ENCODE results near the gene CBX6.

CBX6 gene

DNA sequence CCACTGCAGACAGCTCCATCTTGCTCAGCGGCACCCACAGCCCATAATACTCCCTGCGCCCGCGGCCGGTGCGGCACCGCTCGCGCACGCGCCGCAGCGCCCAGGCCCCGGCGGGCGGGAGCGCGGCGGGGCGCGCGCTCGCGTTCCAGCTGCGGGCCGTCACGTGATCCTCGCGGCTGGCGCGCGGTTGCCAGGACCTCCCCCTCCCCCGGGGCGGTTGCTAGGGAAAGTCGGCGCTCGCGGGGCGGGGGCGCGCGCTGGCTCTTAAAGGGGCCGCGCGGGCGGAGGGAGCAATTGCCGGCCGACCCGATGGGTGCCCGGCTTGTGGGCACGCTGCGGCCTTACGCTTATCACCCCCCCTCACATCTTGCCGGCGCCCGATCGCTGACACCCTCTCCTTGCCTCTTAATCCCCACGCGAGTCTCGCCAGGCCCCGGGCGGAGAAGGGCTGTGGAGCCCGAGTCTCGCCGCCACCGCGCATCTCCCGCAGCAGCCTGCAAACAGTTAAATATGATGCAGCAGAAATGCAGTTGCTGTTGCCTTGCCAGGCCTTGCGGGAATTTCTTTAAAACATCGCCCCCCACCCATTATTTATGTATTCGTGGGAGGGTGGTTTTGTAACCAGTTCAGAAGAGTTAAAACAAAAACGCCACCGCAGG is at the start of gene CBX6:
Gene CBX6, minus strand, starts transcription at position 45 of the 659 bp plus-strand sequence. Its CDS starts 26 bp downstream, at position 19.
- peak; percentile 36 to 82 for DNase-seq

DNA sequence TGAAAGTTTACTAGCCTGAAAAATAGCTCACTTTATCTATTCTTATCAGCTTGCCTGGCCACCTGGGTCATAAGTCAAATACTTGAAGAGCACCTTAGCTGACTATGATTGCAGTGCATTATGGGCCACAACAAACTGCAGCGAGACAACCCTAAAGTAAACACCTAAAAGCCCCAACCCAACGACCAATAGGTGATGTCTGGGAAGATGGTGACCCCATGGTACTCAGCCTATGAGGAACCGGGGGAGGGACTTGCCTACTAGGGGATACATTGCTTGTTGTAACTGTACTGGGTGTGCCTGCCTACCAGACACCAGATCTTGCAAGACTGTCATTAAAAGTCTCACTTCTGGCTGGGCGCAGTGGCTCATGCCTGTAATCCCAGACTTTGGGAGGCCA is 49.8 kb upstream of the CBX6 start:
- DNase-seq = no peak

DNA sequence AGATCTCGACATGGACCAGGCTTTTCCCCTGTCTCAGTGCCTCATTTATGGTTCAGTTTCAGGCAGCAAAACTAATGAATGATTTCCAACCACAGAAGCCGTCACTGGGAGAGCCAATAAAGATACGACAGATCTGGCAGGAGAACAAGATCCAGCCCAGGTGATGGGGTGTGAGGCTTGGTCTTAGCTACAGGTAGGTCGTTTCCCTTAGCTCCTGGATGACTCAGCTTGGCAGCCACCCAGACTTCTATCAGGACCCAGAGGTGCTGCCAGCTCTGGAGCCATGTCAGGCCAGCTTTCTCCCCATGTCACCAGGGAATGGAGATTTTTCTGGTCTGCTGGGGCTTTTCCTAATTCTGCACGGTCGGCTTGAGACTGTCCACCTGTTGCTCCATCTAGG is 49.1 kb upstream of the CBX6 start:
- DNase-seq = no peak

DNA sequence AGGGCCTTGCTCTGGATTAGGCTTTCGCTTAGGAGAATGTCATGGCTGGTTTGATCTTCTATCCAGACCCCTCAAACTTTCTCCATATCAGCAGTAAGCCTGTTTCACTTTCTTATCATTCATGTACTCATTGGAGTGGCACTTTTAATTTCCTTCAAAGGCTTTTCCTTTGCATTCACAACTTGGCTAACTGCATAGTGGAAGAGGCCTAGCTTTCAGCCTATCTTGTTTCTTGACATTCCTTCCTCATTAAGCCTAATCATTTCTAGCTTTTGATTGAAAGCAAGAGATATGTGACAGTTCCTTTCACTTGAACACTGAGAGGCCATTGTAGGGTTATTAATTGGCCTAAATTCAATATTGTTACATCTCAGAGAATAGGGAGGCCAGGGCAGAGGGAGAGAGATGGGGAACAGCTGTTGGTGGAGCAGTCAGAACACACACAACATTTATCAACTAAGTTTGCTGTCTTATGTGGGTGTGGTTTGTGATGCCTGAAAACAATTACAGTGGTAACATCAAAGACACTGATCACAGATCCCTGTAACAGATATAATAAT is 47.7 kb upstream of the CBX6 start:
- DNase-seq = no peak

DNA sequence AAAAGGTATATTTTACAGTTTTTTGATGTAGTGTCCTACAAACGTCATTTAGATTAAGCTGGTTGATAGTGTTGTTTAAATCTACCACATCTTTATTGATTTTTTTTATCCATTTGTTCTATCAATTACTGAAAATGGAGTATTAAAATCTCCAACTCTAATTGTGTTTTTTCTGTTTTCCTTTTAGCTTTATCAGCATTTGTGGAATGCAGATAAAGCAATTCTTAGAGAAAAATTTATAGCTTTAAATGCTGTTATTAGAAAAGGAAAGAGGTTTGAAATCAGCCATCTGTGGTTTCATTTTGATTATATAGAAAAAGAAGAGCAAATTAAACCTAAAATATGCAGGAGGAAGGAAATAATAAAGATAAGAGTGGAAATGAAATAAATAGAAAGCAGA is 39.4 kb upstream of the CBX6 start:
- no peak for DNase-seq

DNA sequence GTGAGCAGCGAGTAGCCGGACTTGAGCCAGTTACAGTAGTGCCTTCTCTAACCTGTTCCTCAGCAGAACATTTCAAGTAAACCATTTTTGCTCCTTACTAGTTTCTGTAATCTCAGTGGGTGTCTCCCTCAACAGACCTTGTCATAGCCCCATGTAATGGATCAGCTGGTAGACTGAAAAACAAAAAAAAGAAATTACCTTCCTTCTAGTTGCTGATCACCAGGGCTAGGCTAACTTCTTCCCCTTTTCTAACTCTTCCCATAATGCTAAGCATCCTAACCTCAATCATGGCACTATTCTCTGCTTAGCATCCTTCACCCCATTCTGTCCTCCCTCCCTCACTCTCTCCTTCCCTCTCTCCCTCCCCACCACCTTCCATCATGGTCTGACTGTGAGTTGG is 35.8 kb upstream of the CBX6 start:
- DNase-seq = no peak

DNA sequence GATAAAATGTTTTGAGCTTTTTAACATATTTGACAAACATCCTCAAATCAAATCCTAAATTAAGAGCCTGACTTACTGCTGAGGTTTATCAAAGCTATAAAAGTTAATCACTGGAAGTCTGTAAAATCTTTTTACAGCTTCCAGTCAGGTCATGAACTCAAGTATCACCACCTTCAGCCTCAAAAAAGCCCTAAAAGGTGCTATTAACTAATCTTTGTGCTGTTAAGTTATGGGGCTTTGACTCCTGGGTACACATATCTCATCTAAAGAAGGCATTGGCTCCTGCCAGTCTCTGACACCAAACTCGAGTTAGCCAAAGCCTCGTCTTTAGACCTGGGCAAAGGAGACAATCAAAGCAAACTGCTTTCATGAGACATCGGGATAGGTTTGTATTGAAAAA is 34.0 kb upstream of the CBX6 start:
- no peak for DNase-seq

DNA sequence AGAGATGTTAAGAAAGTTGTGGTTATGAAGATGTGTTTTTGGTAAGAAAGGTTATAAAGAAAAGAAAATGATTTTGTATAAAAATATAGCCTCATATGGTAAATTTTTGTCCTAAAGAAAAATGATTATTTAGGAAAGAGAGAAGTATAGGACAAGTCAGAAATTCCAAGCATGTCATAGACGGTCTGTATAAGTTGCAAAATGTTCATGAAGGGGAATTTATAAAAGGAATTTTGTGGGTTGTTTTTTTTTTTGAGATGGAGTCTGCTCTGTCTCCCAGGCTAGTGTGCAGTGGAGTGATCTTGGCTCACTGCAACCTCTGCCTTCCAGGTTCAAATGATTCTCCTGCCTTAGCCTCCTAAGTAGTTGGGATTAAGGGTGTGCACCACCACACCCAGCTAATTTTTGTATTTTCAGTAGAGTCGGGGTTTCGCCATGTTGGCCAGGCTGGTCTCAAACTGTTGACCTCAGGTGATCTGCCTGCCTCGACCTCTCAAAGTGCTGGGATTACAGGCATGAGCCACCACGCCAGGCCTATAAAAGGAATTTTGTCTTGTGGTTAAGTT is 32.1 kb upstream of the CBX6 start:
- peak in 1 of 2 experiments; percentile 4 for DNase-seq

DNA sequence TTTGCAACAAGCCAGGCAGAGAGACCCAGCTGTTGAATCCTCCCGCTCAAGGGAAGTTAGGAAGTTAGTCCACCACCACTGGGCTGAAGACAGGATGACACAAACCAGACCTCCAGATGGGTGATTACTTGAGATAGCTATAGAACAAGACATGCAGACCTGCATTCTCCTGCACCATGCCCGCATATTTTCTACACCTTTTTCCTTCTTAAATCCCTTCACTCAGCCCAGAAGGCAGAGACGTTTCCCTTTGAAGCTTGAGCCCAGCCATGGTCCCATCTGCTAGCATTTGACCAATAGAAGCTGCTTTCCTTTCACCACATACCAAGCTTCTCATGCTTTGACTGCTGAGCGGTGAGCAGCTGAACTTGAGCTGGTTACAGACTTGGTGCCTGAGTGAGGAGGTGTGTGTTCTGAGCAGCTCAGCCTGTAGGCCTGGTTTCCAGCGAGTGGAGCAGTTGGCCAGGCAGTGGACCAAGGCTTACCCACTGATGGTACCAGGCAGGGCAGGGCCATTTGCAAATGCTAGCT is 29.2 kb upstream of the CBX6 start:
- DNase-seq = no peak

DNA sequence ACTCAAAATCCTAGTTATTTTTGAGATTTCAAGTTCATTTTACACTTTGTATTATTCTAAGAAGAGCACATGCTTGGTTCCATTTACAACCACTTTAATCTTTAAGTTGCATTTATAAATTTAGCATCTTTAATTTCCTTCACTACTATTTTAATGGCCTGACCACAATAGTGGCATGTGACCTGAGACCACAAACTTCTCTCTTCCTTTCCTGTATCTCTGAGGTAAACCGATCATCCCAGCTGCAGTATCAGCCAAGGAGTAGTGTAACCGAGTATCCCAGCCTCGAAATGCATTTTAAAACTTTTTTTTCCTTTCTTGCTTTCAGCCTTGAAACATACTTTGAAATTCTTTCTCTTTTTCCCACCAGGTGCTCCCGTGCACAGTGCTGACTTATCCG is 28.7 kb upstream of the CBX6 start:
- DNase-seq = no peak

DNA sequence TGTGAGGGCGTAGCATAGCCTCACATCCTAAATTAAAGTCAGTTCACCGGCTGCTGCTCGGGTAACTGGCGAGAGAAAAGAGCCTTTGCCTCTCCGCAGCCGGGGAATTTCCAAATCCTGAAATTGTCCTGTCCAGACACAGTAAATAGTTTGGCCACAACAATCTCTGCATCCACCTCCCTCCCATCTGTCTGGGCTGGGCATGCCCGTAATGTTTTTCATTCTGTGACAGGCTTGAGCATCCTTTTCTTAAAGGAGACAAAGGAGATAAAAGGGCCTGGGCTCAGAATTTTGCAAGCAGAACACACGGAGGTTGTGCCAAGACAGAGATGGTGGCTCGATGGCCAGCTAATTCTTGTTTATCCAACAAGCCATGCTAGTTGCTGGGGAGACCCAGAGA is 19.2 kb upstream of the CBX6 start:
- no peak for DNase-seq

DNA sequence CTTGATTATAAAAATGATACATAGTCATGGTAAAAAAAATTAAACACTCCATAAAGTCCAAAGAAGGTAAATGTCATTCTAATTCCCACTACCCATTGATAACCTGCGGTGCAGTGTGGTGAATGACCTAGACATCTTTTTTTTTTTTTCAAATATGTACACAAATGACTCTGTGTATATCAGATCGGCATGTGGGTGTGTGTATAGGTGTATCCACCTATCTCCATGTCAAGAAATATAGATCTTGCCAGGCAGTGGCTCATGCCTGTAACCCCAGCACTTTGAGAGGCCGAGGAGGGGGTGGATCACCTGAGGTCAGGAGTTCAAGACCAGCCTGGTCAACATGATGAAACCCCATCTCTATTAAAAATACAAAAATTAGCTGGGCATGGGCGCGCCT is 18.4 kb upstream of the CBX6 start:
- DNase-seq = no peak

DNA sequence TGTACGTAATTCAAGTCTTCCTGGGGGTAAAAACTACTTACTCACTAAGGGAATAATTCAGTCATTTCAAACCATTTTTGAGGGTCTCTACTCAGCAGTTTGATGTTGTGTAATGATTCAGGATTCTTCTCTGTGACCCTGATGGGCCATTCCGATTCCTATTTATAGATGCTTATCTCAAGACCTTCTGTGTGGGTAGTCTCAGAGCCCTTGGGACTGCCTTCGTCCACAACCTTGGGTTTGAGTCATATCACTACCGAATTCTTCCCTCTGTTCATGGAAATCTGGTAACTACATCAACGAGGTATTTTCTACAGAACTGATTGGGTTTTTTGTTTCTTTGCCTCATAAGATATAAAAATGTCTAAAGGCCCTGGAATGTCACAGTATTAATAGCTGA is 14.3 kb upstream of the CBX6 start:
- DNase-seq = no peak

DNA sequence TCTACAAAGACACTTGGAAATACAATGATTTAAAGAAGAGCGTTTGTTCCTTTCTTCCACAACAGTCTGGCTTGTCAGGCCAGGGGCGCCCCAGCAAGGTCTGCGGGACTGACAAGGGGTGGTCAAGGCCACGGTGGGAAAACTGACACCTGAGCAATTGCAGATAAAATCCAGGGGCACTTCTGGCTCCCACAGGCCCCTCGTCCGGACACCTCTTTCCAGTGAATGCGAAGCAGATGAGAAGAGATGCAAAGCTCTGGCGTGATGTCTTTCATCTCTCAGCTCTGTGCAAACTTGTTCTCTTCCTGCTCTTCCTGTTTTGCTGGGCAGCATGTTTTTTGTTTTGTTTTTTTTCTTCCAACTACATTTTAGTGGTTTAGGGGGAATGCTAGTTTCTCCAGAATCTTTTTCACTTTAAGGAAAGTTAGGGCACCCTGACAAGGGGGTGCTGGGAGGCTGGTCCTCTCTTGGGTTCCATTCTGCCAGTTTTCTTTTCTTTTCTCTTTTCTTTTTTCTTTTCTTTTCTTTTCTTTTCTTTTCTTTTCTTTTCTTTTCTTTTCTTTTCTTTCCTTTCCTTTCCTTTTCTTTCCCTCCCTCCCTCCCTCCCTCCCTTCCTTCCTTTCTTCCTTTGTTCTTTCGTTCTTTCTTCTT is 11.1 kb upstream of the CBX6 start:
- no peak for DNase-seq

DNA sequence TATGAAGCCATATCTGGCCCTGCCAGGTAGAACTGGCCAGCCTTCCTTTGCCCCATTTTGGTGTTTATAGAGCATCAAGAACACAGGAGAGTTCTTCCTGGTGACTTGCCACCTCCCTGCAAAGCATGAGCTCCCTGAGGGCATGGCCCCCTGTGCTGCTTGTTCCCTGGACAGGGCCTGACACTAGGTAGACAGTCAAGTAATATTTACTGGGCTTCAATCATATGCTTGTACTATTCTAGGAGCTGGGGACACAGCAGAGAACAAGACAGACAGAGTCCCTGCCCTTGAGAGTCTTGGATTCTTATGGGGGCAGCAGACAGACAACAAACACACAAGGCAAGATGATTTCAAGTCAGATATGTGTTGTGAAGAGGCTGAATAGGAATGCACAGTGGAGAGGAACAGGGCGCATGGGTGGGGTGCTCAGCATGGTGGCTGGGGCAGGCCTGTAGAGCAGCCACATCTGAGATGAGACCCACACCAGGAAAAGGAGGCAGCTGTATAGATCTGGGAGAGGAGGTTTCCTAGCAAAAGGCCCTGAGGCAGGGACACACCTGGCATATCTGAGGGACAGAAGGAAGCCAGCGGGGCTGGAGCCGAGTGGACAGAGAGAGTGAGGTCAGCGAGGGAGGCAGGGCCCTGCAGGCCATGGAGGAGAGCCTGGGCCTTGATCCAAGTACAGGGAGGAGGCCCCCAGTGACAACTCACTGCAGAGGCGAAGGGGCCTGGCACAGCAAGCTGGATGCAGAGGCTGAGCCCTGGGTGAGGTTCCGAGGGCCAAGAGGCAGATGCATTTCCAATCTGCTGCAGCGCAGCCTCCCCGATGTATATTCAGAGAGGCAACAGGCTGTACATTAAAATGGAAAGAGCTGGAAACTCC is 10.2 kb upstream of the CBX6 start:
- DNase-seq = no peak

DNA sequence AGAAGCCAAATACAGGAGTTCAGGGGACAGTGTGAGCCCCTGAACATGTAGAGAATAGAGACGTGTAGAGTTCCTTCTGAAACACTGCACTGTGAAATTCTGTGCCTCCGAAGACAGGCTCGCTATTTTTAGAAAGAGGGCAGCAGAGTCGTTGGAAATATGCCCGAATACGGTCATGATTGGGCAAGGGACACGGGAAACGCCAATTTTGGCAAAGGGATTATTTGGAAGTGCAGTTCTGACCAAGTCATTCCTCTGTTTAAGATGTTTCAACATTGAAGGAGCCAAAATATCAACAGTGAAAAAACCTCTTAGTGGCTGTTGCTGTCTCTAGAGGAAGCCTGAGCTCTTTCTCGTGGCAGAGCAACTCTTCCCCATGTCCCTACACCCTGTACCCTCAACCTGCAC is 9.5 kb upstream of the CBX6 start:
- DNase-seq = no peak

DNA sequence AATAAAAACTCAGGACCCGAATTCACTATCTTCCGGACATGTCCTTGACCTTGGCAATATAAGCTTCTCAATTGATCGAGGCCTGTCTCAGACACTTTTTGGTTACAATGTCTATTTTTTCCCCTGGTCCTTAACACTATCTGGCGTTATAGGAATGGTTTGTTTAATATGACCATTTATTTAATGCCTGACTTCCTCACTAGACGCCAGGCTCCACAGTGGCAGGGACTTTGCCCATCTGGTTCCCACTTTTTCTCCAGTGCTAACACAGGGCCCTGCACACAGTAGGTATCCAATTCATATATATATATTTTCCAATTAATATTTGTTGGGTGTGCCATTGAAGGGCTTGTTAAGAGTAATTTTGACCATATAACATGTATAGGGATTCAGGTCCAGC is 7.9 kb upstream of the CBX6 start:
- no peak for DNase-seq

DNA sequence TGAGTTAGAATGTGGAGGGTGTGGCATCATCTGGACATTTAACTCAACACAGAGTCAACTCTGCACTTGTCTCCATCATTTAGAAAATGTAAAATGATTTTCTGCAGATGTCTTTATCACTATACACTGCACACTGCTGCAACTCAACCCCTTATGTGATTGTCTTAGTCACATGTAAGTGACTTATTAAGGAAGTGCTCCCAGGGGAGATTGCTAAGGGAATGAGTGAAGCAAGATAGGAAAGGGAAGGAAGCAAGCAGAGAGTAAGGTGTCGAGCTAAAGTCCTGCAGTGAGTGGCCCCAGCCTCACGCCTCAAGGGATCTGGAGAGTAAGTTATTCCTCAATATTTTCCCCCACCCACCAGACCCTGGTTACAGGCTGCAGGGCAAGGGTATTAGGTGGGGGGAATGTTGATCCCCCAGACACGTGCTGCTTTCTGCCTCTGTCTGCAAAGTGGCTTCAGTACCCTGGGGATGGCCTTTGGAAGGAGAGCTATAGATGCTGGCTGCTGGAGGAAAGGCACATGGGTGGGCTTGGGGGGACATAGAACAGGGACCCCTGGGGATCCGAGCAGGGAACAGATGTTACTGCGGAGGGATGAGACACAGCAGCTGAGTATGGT is 7.2 kb upstream of the CBX6 start:
- no peak for DNase-seq

DNA sequence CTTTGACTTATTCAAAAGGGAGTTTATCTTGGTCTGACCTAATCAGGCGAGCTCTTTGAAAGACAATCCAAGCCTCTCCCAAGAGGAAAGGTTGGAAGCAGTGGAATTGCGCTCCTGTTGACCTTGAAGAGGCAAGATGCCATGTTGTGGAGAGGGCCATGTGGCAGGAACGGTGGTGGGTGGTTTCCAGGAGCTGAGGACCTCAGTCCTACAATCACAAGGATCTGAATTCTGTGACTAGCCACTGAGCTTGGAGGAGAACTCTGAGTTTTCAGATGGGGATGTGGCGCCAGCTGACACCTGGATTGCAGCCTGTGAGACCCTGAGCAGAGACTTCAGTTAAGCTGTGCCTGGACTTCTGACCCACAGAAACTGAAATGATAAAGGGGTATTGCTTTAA is 6.0 kb upstream of the CBX6 start:
- DNase-seq = no peak

DNA sequence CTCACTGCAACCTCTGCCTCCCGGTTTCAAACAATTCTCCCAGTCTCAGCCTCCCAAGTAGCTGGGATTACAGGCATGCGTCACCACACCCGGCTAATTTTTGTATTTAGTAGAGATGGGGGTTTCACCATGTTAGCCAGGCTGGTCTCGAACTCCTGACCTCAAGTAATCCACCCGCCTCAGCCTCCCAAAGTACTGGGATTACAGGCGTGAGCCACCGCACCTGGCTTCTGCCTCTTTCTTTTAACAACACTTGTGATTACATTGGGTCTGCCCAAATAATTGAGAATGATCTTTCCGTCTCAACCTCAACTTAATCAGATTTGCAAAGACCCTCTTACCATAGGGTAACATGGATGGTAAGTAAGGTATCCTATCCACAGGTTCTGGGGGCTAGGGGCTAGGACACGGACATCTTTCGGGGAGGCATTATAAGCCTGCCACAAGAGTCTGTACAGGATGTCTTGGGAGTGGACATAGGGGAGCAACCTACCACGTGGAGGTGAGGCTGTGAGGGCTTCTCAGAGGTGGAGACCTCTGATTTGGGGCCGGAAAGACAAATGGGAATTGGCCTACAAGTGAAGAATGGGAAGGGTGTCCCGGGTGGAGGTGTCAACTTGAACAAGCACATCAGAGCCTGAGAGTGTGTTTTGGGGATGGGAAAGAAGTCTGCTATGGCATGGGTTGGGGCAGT is 2.7 kb upstream of the CBX6 start:
- no peak for DNase-seq

DNA sequence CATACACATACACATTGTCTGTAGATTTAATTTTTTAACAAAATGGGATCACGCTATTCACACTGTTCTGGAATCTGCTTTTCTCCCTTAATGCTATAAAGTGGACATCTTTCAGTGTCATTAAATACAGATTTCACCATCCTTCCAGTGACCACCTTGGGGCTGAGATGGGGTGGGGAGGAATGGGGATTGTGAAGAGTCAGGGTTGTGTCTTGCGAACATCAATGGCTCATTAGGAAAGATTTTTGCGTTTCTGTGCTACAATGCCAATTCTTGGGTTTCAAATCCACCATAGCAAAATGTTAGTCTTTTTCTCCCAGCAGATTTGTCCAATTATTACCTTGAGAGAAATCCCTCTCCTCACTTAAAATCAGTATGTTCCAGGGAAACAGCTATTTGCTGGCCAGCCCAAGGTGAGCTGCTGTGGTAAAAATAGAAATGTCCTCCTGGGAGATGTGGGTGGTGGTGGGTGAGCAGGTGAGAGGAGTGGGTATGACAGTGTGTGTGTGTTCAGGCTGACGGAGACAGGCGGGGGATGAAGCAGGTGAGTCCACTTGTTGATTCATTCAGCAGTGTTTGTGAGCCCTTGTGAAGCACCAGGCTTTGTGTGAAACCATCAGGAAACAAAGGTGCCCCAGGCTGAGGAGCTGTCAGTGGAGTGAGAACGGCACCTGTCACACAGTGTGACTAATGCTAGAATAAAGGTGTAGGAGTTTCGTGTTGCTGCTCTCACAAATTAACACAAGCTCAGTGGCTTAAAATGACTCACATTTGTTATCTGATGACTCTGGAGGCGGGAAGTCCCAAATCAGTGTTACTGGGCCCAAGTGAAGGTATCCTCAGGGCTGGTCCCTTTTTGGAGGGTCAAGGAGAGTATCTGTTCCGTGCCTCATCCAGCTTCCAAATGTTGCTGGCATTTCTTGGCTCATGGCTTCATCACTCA is 1.7 kb upstream of the CBX6 start:
- no peak for DNase-seq
